HG03175 (cell line): ENCODE results near the gene SMAP2.

ENCODE experiments used
- ATAC-seq: cut with Tn5 transposase; IDR thresholded peaks from one replicate; pipeline ENCODE4 v1.9.1; 2021; ENCODE audit warnings: mild to moderate bottlenecking, moderate library complexity; ENCODE audit not compliant: unreplicated experiment

The SMAP2 gene

GRCh38 chr1:40389871-40390560 is 16.5 kb downstream of the SMAP2 start:
- no peak for ATAC-seq

GRCh38 chr1:40390857-40391256 is 17.3 kb downstream of the SMAP2 start:
- ATAC-seq = no peak

- peak; percentile 42 for ATAC-seq
These were observed 18.2 kb downstream of the SMAP2 start for GRCh38 chr1:40391688-40392145.

DNA sequence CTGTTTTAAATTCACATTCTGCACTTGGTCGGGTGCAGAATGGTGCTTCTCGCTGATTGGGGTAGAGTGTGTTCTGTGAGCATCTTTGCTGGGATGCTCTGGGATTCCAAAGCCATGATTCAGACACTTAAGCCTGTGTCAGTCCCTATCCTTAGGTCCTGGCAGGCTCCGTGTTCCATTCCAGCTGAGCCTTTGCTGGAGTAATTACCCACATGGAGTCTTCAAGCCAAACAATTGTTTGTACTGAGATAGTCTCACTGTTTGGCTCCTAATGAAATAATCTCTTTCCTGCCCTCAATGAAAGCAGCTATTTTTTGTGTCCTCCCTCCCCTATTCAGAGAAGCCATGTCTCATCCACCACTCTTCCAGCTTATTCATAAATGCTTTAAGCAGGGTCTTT is 18.7 kb downstream of the SMAP2 start:
- no peak for ATAC-seq

- no peak for ATAC-seq
These were observed 19.6 kb downstream of the SMAP2 start for GRCh38 chr1:40393173-40393572.

GRCh38 chr1:40394491-40395172 is 21.1 kb downstream of the SMAP2 start:
- ATAC-seq = no peak

- ATAC-seq = no peak
These were observed 22.0 kb downstream of the SMAP2 start for GRCh38 chr1:40395190-40396175.

GRCh38 chr1:40396420-40396819 is 22.9 kb downstream of the SMAP2 start:
- ATAC-seq = no peak

GRCh38 chr1:40397258-40397657 is 23.7 kb downstream of the SMAP2 start:
- no peak for ATAC-seq

GRCh38 chr1:40399984-40400704 is 26.6 kb downstream of the SMAP2 start:
- peak; percentile 61 for ATAC-seq

GRCh38 chr1:40401473-40402201 is 28.1 kb downstream of the SMAP2 start:
- ATAC-seq = no peak

- ATAC-seq = no peak
These were observed 31.3 kb downstream of the SMAP2 start for GRCh38 chr1:40404670-40405462.

DNA sequence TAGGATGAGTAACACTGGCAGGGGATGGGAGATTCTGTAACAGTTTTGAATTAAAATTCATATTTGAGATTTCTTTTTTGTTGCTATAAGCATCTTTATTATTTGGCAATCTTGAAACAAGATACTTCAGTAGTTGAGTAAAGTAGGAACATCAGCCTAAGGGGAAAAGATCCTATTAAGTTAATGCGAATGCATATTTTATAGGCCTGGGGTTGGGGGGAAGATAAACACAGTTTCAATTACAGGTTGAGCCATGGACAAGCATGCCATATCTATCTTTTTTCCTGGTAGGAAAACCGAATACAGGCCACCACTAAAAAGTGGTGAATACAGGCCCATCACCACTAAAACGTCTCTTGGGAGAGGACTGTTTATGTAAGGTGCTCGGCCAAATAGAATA is 32.3 kb downstream of the SMAP2 start:
- ATAC-seq = no peak

DNA sequence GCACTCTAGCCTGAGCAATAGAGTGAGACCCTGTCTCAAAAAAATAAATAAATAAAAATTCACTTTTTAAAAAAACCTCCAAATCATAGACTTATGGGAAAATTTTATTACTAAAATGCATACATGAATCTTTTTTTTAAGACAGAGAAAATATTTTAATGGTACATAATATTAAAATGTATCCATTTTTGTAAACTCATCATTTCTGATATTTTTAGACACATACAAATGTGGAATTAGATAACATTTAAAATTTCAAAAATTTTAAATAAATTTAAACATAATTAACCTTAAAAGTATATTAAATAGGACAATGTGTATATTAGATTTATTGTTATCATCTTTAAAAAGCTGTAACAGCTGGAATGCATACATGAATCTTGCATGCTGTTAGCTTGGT is 33.9 kb downstream of the SMAP2 start:
- ATAC-seq = no peak

DNA sequence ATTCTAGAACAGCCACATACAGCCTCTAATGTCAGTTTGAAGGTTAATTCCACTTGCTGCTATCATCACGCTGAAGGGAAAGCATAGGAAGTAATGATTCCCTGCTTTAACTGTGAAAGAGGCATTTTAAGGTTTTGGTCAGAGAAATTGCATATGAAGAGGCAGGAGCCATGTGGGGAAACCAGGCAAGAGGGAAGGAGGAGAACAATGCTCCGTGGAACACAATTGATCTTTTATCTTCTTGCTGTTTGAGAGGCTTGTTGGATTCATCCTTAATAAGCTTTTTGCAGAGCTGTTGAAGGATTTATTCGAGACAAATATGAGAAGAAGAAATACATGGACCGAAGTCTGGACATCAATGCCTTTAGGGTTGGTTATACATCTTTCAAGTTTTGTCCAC is 35.9 kb downstream of the SMAP2 start:
- ATAC-seq = no peak

GRCh38 chr1:40411294-40411693 is 37.8 kb downstream of the SMAP2 start:
- ATAC-seq = no peak

GRCh38 chr1:40411843-40412242 is 38.3 kb downstream of the SMAP2 start:
- ATAC-seq = no peak

DNA sequence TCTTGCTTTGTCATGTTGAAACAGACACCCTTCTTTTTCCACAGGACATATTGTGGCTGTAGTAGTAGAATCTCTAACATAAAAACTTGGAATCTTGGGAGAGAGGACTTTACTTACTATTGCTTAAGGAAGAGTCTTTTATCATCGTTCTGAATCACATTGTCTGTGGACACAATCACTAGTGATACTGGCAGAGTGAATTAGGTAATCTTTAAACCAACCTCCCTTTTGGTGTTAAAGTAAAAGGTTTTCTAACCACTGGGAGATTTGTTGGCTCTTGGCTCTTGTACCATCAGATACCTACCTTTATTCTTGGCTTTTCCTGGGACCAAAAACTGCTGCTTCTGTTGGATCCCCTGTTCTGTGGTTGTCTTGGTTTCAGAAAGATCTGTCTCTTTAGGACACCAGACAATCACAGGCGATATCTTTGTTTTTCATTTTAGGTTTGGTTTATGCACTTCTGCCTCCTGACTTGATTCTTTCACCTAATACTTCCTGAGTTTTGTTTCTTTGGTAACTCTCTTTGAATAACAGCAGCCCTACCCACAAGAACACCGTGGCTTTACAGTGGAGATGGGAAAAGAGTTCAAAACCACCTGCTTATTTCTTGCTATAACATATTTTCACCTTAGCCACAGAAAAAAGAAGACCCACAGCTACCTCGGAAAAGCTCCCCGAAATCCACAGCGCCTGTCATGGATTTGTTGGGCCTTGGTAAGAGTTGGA is 40.2 kb downstream of the SMAP2 start:
- ATAC-seq = no peak

DNA sequence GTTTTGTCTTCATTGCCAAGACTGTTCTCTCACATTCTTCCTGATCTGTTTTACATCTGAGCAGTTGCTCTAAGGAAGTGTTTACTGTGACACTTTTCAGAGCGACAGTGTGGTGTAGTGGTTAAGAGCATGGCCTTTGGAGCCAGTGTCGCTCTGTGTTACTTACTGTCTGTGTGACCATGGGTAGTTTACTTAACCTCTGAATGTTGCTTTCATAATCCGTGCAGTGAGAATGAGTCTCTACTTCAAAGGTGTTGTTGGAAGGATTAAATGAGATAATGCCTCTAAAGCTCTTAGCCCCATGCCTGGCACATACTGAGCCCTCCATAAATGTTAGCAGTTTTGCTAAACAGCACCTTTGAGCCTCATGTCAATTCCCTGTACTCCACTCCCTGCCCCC is 40.8 kb downstream of the SMAP2 start:
- ATAC-seq = no peak
